NT2/D1 (cell line): ENCODE measurements around the gene CEP164.
"Not testable (repeated sequence)": the region's sequence is repeated elsewhere in the genome, so short reads cannot be mapped to it uniquely, and the experiment has no call there.

Source experiments
- DNase-seq: peaks from one replicate; pipeline ENCODE4 v3.0.0-alpha.2; 2011; ENCODE audit warnings: low read depth, low spot score
- H3K27me3 ChIP-seq: 2 replicates; pipeline ENCODE4 v1.6.0; 2011; ENCODE audit warnings: mild to moderate bottlenecking; ENCODE audit not compliant: insufficient read length, insufficient read depth
- H3K36me3 ChIP-seq: 2 replicates; pipeline ENCODE4 v1.6.1; 2011; ENCODE audit warnings: mild to moderate bottlenecking, low read length, mixed read lengths; ENCODE audit not compliant: insufficient read depth, insufficient read length
- H3K4me1 ChIP-seq: 2 replicates; pipeline ENCODE4 v1.5.1; 2011; ENCODE audit not compliant: insufficient read depth, insufficient read length
- H3K4me3 ChIP-seq: 2 replicates; pipeline ENCODE4 v1.5.1; 2011; ENCODE audit warnings: low read depth; ENCODE audit not compliant: insufficient read length
- H3K9ac ChIP-seq: 2 replicates; pipeline ENCODE4 v1.6.0; 2011; ENCODE audit warnings: low read depth; ENCODE audit not compliant: insufficient read length
- H3K9me3 ChIP-seq: 2 replicates; pipeline ENCODE4 v1.5.1; 2011; ENCODE audit warnings: mild to moderate bottlenecking, low read length; ENCODE audit not compliant: insufficient read depth
- SUZ12 ChIP-seq: IDR thresholded peaks from 2 replicates; pipeline ENCODE4 v1.6.1; 2011; ENCODE audit not compliant: insufficient read length, insufficient read depth; ENCODE audit errors: extremely low read depth
- YY1 ChIP-seq: IDR thresholded peaks from 2 replicates; pipeline ENCODE4 v1.6.1; 2011; ENCODE audit not compliant: insufficient read length, insufficient read depth
- ZNF274 ChIP-seq: IDR thresholded peaks from 2 replicates; pipeline ENCODE4 v1.6.1; 2011; ENCODE audit warnings: mild to moderate bottlenecking, low read depth, low read length

Gene CEP164

GRCh38 chr11:117405898-117406297 is 78.2 kb downstream of the CEP164 start:
- DNase-seq, H3K9me3 ChIP-seq, H3K27me3 ChIP-seq: not testable (repeated sequence)

GRCh38 chr11:117407016-117407415 is 79.4 kb downstream of the CEP164 start:
- TF ChIP-seq ZNF274, result no peak
- TF ChIP-seq SUZ12, result no peak
- no peak for TF ChIP-seq YY1
- H3K4me1 ChIP-seq, result peaks cover 11% of the 10 kb centered on the region
- H3K36me3 ChIP-seq, result peaks cover 43% of the 10 kb centered on the region
- no peak overlapping the region for H3K9ac ChIP-seq
- H3K4me3 ChIP-seq, result no peak overlapping the region
- H3K9me3 ChIP-seq, result no peaks in the 10 kb centered on the region
- no peaks in the 10 kb centered on the region for H3K27me3 ChIP-seq
- DNase-seq, result no peak

More at GRCh38 chr11:117405898-117406297, 78.2 kb downstream of the CEP164 start:
- not testable (repeated sequence) for H3K4me3 ChIP-seq, H3K4me1 ChIP-seq, H3K9ac ChIP-seq
- H3K36me3 ChIP-seq, result peaks cover 35% of the 10 kb centered on the region

GRCh38 chr11:117408356-117408755 is 80.7 kb downstream of the CEP164 start:
- Histone ChIP-seq H3K4me3 (no peak overlapping the region), H3K27me3 (no peaks in the 10 kb centered on the region), H3K9me3 (no peaks in the 10 kb centered on the region), H3K9ac (no peak overlapping the region), H3K4me1 (peaks cover 11% of the 10 kb centered on the region), H3K36me3 (peaks cover 47% of the 10 kb centered on the region)
- no peak for TF ChIP-seq SUZ12
- no peak for TF ChIP-seq ZNF274
- TF ChIP-seq YY1, result no peak
- DNase-seq, result no peak

GRCh38 chr11:117409511-117409910 is 81.9 kb downstream of the CEP164 start:
- no peak overlapping the region for H3K4me3 ChIP-seq
- H3K4me1 ChIP-seq, result peaks cover 11% of the 10 kb centered on the region
- DNase-seq, result no peak
- H3K27me3 ChIP-seq, result no peaks in the 10 kb centered on the region
- no peak overlapping the region for H3K9ac ChIP-seq
- TF ChIP-seq SUZ12, result no peak
- no peak for TF ChIP-seq YY1
- no peak for TF ChIP-seq ZNF274
- H3K9me3 ChIP-seq, result no peaks in the 10 kb centered on the region
- peaks cover 52% of the 10 kb centered on the region for H3K36me3 ChIP-seq

GRCh38 chr11:117410238-117410637 is 82.6 kb downstream of the CEP164 start:
- H3K9me3 ChIP-seq, result no peaks in the 10 kb centered on the region
- no peak for TF ChIP-seq ZNF274
- peaks cover 11% of the 10 kb centered on the region for H3K4me1 ChIP-seq
- peaks cover 45% of the 10 kb centered on the region for H3K36me3 ChIP-seq
- no peak overlapping the region for H3K9ac ChIP-seq
- no peaks in the 10 kb centered on the region for H3K27me3 ChIP-seq
- no peak for DNase-seq
- no peak overlapping the region for H3K4me3 ChIP-seq

- Histone ChIP-seq H3K4me3 (no peak overlapping the region), H3K9ac (no peak overlapping the region), H3K4me1 (peaks cover 11% of the 10 kb centered on the region), H3K27me3 (no peaks in the 10 kb centered on the region), H3K36me3 (peaks cover 44% of the 10 kb centered on the region), H3K9me3 (no peaks in the 10 kb centered on the region)
- TF ChIP-seq ZNF274, result no peak
- TF ChIP-seq YY1, result no peak
- no peak for TF ChIP-seq SUZ12
- no peak for DNase-seq
Observed at GRCh38 chr11:117410861-117411710, 83.4 kb downstream of the CEP164 start.

GRCh38 chr11:117411736-117412135 is 84.1 kb downstream of the CEP164 start:
- H3K27me3 ChIP-seq, result no peaks in the 10 kb centered on the region
- H3K9ac ChIP-seq, result no peak overlapping the region
- H3K9me3 ChIP-seq, result no peaks in the 10 kb centered on the region
- DNase-seq, result no peak
- no peak overlapping the region for H3K4me3 ChIP-seq
- TF ChIP-seq ZNF274 (no peak), SUZ12 (no peak), YY1 (no peak)
- peaks cover 11% of the 10 kb centered on the region for H3K4me1 ChIP-seq
- peaks cover 44% of the 10 kb centered on the region for H3K36me3 ChIP-seq

GRCh38 chr11:117412176-117412575 is 84.5 kb downstream of the CEP164 start:
- no peak overlapping the region for H3K4me3 ChIP-seq
- no peak for DNase-seq

More at GRCh38 chr11:117412176-117412575, 84.5 kb downstream of the CEP164 start:
- Histone ChIP-seq H3K4me1 (peaks cover 11% of the 10 kb centered on the region), H3K9ac (no peak overlapping the region), H3K27me3 (no peaks in the 10 kb centered on the region), H3K9me3 (no peaks in the 10 kb centered on the region), H3K36me3 (peaks cover 44% of the 10 kb centered on the region)
- no peak for TF ChIP-seq ZNF274
- no peak for TF ChIP-seq YY1
